NCI-H2196 (cell line): ENCODE data around the gene KIF1C.
"Not testable (repeated sequence)": the region's sequence is repeated elsewhere in the genome, so short reads cannot be mapped to it uniquely, and the experiment has no call there.

ENCODE experiments used
- DNase-seq: peaks from one replicate; lab custom pipeline; 2025; ENCODE audit not compliant: unreplicated experiment; lab: John Stamatoyannopoulos, UW

KIF1C gene

GRCh38 chr17:5042157-5043022, 44.6 kb downstream of the KIF1C start:
- no peak for DNase-seq

DNA sequence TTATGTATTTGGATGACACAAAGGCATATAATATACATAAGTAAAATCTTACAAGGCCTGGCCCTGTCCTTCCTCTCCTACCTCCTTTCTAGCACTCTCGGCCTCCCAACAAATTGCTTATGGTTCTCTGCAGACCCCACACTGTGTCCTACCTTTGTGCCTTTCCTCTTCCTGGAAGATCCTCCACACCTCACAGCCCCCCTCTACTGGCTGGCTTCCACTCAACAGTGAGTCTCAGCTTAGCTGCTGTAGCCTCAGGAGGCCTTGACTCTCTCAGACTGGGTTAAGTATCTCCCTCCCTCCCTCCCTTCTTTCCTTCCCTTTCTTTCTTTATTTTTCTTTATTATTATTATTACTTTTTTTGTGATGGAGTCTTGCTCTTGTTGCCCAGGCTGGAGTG, 45.8 kb downstream of the KIF1C start:
- no peak for DNase-seq

DNA sequence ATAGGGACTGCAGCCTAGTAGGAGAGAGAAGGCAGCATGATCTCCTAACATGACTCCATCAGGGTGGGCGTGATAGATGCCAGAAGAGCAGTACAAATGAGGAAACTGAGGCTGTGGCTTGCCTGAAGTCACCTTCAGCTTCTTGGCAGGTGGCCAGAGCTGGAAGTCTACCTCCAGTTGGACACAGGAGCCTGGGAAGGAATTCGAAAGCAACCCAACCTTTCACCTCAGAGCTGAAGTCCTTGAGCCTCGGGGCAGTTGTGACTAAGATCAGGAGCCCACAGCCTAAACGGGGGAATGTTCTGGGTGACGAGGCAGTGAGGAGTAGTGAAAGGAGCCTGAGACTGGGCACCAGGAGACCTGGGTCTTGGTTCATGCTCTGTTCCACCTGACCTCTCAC, 46.9 kb downstream of the KIF1C start:
- DNase-seq: no peak

DNA sequence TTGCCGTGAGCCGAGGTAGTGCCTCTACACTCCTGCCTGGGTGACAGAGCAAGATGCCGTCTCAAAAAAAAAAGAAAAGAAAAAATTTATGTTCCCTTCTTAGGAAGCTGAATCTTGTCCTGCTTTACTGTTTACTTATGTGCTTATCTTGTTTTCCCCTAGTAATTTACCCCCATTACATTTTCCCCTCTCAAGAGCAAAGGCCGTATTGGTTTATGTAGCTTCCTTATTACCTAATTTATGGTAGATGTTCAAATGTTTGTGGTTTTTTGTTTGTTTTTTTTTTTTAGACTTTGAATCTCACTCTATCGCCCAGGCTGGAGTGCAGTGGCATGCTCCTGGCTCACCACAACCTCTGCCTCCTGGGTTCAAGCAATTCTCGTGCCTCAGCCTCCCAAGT, 47.7 kb downstream of the KIF1C start:
- DNase-seq: no peak

- no peak for DNase-seq
Observed at GRCh38 chr17:5047446-5047845, 49.7 kb downstream of the KIF1C start.

- no peak for DNase-seq
Observed at GRCh38 chr17:5049314-5049841, 51.6 kb downstream of the KIF1C start.

GRCh38 chr17:5050278-5050677, 52.5 kb downstream of the KIF1C start:
- no peak for DNase-seq

- DNase-seq: no peak
Observed at GRCh38 chr17:5055543-5055942, 57.8 kb downstream of the KIF1C start.

DNA sequence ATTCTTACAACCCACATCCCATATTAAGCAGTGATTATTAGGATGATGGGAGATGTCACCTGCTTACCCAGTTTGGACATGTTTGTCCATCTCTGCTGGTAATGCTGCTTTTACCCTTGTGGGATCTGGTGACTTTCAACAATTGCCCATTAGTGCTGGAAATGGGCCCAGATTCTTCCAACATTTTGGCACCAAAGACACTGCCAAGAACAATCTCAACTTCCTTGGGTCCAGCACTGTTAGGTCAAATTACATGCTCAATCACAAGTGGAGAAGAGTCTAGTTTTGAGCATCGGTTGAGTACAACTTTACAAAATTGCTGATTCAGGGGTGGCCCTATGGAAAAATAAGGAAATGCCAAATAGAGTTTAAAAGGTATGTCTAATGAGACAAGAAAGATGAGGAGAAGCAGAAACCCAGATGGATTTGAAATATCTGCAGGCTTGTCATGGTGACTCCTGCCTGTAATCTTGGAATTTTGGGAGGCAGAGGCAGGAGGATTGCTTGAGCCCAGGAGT, 67.5 kb downstream of the KIF1C start:
- DNase-seq: peak; percentile 0

GRCh38 chr17:5068236-5068635, 70.5 kb downstream of the KIF1C start:
- no peak for DNase-seq

GRCh38 chr17:5069724-5070123, 72.0 kb downstream of the KIF1C start:
- DNase-seq: no peak

DNA sequence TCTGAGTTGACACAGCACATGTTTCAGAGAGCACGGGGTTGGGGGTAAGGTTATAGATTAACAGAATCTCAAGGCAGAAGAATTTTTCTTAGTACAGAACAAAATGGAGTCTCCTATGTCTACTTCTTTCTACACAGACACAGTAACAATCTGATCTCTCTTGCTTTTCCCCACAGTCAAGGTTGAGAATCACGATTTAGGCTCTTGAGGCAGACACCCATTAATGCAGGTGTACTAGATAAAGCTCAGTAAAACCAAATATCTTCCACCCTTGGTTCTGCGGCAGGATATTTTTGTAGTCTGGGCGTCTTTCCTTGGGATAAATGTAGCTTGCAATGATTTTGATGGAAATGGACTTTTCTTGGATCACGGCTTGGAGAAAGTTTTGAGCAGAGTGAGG, 77.7 kb downstream of the KIF1C start:
- DNase-seq: not testable (repeated sequence)

DNA sequence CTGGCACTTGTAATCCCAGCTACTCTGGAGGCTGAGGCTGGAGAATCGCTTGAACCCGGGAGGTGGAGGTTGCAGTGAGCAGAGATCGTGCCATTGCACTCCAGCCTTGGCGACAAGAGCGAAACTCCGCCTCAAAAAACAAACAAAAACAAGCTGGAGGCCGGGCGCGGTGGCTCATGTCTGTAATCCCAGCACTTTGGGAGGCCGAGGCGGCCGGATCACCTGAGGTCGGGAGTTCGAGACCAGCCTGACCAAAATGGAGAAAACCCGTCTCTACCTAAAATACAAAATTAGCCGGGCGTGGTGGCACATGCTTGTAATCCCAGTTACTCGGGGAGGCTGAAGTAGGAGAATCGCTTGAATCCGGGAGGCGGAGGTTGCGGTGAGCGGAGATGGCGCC, 79.5 kb downstream of the KIF1C start:
- not testable (repeated sequence) for DNase-seq

DNA sequence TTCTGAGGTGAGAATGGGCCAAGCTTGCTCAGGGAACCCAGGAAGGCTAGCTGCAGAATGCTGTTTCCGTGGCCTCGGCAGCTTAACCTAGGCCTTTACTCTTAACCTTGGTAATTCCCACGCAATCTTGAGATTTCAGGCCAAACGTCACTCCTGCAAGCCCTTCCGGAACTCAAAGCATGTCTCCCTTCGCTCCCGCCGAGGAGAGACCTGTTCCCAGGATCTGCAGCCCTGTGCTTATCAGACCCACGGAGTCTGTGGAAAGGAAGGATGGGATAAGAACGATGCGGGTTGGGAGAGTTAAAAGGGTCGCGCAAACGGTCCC, 80.0 kb downstream of the KIF1C start:
- peak; percentile 32 for DNase-seq
